ENCODE data around the gene MED27. TPM values are rescaled to one million over a fixed set of nuclear protein-coding genes. Genes with fewer than 3 reads are reported as not detected.

MED27 gene
- total and polyA plus RNA-seq, 10 of the 15 experiments (the other 5 are each of a cell fraction or from before 2014, with no cell fraction given): 20.3 to 50.3 (median 35.5) TPM

GRCh38 chr9:131818089-131818488 lies 261.6 kb downstream of the MED27 start (continued):
- TF ChIP-seq, protein P1, sequence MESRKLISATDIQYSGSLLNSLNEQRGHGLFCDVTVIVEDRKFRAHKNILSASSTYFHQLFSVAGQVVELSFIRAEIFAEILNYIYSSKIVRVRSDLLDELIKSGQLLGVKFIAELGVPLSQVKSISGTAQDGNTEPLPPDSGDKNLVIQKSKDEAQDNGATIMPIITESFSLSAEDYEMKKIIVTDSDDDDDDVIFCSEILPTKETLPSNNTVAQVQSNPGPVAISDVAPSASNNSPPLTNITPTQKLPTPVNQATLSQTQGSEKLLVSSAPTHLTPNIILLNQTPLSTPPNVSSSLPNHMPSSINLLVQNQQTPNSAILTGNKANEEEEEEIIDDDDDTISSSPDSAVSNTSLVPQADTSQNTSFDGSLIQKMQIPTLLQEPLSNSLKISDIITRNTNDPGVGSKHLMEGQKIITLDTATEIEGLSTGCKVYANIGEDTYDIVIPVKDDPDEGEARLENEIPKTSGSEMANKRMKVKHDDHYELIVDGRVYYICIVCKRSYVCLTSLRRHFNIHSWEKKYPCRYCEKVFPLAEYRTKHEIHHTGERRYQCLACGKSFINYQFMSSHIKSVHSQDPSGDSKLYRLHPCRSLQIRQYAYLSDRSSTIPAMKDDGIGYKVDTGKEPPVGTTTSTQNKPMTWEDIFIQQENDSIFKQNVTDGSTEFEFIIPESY (IDR thresholded peaks at IDR 0.05): no peak

DNA sequence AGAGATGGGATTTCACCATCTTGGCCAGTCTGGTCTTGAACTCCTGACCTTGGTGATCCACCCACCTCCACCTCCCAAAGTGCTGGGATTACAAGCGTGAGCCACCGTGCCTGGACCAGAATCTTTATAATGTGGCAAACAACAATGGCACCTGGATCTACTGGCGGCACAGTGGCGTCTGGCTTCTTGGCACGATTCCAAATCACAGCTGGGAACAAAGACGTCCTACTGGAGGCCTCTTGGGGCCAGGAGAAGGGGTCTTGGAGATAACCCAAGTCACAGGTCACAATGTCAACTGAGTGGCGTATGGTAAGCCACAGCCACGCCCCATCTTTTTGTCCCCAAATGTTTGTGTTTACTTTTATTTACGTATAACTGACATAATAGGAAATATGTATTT lies 262.0 kb downstream of the MED27 start:
- no TSS peak for BruUV-seq (replicated peaks)
- no peak overlapping the region for H2AFZ ChIP-seq (ENCODE audit: control insufficient read depth, low read depth, low read length)
- no peak for FAIRE-seq

More for the DNA sequence above, 262.0 kb downstream of the MED27 start:
- Histone ChIP-seq H3K27ac (ENCODE audit: control insufficient read depth, insufficient read depth) (no peak overlapping the region), H3K4me2 (ENCODE audit: control insufficient read depth, insufficient read depth) (no peak overlapping the region), H3K27me3 (replicated peaks in 1 of 2; ENCODE audit: control insufficient read depth in 2 of 2, insufficient read depth in 2 of 2, low read length in 1 of 2) (no peaks in the 10 kb centered on the region; a peak in 1 of 4 replicates), H3K36me3 (ENCODE audit: control insufficient read depth in 2 of 2, insufficient read depth in 2 of 2, low read length in 1 of 2) (no peaks in the 10 kb centered on the region), H3K4me3 (no peak overlapping the region), H3K9ac (ENCODE audit: control insufficient read depth, insufficient read depth, low read length) (no peak overlapping the region), H4K20me1 (ENCODE audit: control insufficient read depth, insufficient read depth) (0 out of 2 replicates have a peak, but pooled peaks cover 3% of the 10 kb centered on the region), H3K9me3 (replicated peaks; ENCODE audit: control insufficient read depth, insufficient read depth, low read length) (no peaks in the 10 kb centered on the region), H3K4me1 (ENCODE audit: control insufficient read depth, insufficient read depth, low read length) (no peaks in the 10 kb centered on the region), H3K79me2 (ENCODE audit: control insufficient read depth, insufficient read depth, low read length) (no peaks in the 10 kb centered on the region)
- ChIA-PET RAD21 (ENCODE audit: unreplicated experiment) (no interaction called here), POLR2A (no interaction called here), SMC1A (ENCODE audit: uncharacterized antibody, unreplicated experiment) (no interaction called here), CTCF (no interaction called here)
- 44% methylated on average over 9 of the region's 9 CpGs for WGBS (ENCODE audit: insufficient coverage, insufficient replicate concordance, low lambda C conversion rate, missing lambda C conversion rate)
- DNase-seq (ENCODE audit: low read depth, low spot score) (no peak), ATAC-seq (no peak)
- TF ChIP-seq, protein P2, sequence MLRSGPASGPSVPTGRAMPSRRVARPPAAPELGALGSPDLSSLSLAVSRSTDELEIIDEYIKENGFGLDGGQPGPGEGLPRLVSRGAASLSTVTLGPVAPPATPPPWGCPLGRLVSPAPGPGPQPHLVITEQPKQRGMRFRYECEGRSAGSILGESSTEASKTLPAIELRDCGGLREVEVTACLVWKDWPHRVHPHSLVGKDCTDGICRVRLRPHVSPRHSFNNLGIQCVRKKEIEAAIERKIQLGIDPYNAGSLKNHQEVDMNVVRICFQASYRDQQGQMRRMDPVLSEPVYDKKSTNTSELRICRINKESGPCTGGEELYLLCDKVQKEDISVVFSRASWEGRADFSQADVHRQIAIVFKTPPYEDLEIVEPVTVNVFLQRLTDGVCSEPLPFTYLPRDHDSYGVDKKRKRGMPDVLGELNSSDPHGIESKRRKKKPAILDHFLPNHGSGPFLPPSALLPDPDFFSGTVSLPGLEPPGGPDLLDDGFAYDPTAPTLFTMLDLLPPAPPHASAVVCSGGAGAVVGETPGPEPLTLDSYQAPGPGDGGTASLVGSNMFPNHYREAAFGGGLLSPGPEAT (IDR thresholded peaks at IDR 0.05; ENCODE audit: low read depth): no peak
- TF ChIP-seq MXI1 (IDR thresholded peaks at IDR 0.05; ENCODE audit: low read depth, low read length) (no peak), ZNF622 (IDR thresholded peaks at IDR 0.05) (no peak), ZNF384 (IDR thresholded peaks at IDR 0.05; ENCODE audit: borderline replicate concordance, low read depth, low read length) (no peak), CBX5 (IDR thresholded peaks at IDR 0.05; ENCODE audit: low read depth) (no peak), ASH2L (IDR thresholded peaks at IDR 0.05; ENCODE audit: borderline replicate concordance, low read depth) (no peak), FOXK2 (IDR thresholded peaks at IDR 0.05) (no peak), ZBTB40 (IDR thresholded peaks at IDR 0.05; ENCODE audit: borderline replicate concordance) (no peak), RAD21 (IDR thresholded peaks at IDR 0.05; ENCODE audit: insufficient read depth, low read depth, low read length) (no peak), ZNF217 (IDR thresholded peaks at IDR 0.05) (no peak), TCF7 (IDR thresholded peaks at IDR 0.05; ENCODE audit: borderline replicate concordance) (no peak), BRCA1 (IDR thresholded peaks at IDR 0.05; ENCODE audit: low read depth, low read length) (no peak), RFX5 (IDR thresholded peaks at IDR 0.05; ENCODE audit: low read depth, low read length) (no peak)
- TF ChIP-seq, protein P3, sequence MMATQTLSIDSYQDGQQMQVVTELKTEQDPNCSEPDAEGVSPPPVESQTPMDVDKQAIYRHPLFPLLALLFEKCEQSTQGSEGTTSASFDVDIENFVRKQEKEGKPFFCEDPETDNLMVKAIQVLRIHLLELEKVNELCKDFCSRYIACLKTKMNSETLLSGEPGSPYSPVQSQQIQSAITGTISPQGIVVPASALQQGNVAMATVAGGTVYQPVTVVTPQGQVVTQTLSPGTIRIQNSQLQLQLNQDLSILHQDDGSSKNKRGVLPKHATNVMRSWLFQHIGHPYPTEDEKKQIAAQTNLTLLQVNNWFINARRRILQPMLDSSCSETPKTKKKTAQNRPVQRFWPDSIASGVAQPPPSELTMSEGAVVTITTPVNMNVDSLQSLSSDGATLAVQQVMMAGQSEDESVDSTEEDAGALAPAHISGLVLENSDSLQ (IDR thresholded peaks at IDR 0.05): no peak
- in situ Hi-C loops (cut with MboI): no loop called here
- intact Hi-C loops (cut with micrococcal nuclease; ENCODE audit: unreplicated experiment): no loop called here
